GM18868 (cell line): ENCODE data around the gene NAA10.

Experiments used
- ATAC-seq: cut with Tn5 transposase; IDR thresholded peaks from one replicate; pipeline ENCODE4 v1.9.1; 2021; ENCODE audit warnings: mild to moderate bottlenecking, moderate library complexity; ENCODE audit not compliant: unreplicated experiment

The NAA10 gene

GRCh38 chrX:153950127-153950526 is 15.3 kb upstream of the NAA10 start:
- ATAC-seq = no peak

DNA sequence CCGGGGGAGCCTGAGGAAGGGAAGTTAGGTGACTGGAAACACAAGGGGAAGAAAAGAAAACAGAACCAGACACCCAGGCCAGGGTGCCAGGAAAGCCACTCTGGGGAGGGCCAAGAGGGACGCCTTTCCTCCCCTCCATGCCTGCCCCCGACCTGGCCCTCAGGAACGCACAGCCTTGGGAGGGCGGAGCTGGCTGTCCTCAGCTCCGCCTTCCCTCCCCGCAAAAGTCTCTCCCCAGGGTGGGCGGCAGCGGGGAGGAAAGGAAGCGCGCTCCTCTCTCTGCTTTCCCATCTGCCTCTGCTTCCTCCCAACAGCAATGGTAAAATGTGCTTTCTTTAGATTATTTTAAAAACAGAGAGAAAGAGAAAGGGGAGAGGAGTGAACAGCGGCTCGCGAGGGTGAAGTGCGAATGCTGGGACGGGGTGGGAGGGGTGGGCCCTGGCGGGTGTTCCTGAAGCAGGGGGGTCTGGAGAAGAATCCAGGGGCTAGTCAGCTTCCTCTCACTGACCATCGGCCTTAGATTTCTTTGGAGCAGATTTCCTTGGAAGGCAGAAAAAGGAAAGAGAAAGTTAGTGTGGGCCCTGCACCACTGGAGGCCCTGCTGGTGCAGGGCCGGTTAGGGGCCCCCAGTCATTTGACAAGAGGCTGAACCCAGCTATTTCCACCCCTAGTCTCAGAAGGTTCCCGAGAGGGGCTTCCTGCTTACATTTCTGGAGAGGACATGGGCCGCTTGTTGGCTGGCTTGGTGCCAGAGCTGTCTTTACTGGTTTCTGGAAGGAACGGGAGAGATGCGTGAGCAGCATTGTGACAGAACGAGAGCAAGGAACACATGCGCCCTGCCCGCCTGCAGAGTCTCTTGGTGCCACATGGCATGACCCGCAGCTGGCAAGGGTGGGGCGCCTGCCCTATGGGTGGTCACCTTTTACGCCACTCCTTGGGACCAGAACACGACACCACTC is 14.3 kb upstream of the NAA10 start:
- ATAC-seq = no peak

GRCh38 chrX:153948002-153948466 is 13.2 kb upstream of the NAA10 start:
- no peak for ATAC-seq

- no peak for ATAC-seq
Observed at GRCh38 chrX:153947009-153947769, 12.4 kb upstream of the NAA10 start.

GRCh38 chrX:153945956-153946943 is 11.4 kb upstream of the NAA10 start:
- ATAC-seq = no peak

DNA sequence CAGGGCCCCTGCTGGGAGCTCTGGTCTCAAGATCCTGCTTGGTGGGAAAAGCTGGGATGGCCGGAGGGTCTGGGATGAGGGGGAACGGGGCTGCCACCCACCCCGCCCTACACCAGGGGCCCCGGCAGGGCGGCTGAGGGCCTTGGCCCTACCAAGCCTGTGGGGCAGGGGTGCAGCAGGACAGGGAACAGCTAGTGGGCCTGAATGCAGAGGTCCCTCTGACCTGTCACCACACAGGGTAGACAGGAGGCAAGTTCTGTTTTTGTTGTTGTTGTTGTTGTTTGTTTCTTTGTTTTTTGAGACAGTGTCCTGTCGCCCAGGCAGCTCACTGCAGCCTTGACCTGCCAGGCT is 9.9 kb upstream of the NAA10 start:
- ATAC-seq = no peak

- no peak for ATAC-seq
Observed at GRCh38 chrX:153944140-153944799, 9.4 kb upstream of the NAA10 start, which contains the start of gene RENBP. RENBP (minus strand) TSS chrX:153944643; CDS start chrX:153944610, 33 bp downstream.

GRCh38 chrX:153941336-153942252 is 6.8 kb upstream of the NAA10 start:
- ATAC-seq = no peak

DNA sequence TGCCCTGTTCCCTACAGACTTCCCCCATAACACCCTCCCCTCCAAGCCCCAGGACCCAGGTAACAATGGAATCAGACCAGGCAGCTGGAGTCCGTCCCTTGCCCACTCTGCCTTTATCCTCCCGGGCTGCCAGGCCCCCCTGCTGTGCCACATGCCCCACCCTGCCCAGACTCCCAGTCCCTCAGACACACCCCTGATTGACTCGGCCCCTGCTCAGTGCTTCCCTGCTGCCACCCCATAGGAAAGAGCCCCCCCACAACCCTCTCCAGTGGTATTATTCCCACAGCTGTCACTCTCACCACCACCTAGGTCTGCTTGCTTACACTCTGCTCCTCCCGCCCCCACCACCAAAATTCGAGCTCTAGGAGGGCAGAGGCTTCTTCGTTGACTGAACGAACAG is 4.7 kb upstream of the NAA10 start:
- no peak for ATAC-seq

DNA sequence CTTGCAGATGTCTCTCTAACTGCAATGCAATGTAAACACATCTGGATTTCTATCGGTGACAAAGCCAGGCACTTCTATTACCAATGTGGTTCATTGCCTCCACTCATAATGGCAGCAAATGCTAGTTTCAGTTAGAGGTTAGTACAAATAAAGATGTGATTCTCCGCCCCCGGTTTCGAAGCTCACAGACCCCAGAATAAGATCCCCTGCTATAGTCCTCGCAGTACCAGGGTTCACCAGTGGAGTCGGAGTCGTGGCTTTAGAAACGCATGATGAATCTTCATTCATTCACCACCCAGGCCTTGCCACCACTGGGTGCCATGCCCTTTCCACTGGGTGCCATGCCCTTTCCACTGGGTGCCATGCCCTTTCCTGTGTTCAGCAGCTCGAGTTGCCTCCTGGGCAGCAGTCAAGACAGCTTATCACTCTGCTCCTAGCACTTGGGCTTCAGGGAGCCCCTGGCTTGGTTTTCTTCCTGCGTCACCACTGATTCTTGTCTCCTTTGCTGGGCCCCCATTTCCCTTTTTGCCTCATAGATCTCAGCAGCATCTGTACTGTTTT is 3.5 kb upstream of the NAA10 start:
- ATAC-seq = no peak

GRCh38 chrX:153937056-153937455 is 2.2 kb upstream of the NAA10 start:
- no peak for ATAC-seq

GRCh38 chrX:153935326-153935851 is 552 bp upstream of the NAA10 start:
- ATAC-seq = peak; percentile 6

DNA sequence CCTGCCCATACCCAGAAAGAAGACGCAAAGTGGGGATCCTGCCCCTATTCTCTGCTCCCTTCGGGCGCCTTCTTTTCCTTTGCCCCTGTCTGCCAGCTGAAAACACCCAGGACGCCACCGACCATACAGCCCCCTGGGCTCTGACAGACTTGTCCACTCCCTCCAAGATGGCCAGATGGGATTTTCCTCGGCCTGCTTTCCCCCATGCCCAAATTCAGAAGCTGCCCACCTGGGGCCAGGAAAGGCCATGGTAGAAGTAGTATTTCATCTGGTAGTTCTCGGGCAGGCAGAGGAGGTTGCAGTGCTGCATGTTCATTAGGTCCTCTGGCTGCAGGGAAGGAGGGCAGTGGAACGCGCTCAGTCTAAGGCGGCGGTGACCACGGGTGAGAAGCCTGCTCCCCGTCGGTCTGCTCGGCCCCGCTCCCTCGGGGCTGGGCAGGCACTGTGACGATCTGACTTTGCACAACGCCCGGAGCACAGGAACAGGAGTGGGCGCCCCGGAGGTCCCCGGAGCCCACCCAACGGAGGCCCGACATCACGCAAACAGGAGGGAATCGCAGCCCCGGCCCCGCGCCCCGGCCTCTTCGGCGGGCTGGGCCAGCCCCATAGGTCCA is 582 bp downstream of the NAA10 start:
- ATAC-seq = peak; percentile 7

- ATAC-seq = no peak
Observed at GRCh38 chrX:153933748-153934147, 1.1 kb downstream of the NAA10 start.

GRCh38 chrX:153932220-153932915 is 2.5 kb downstream of the NAA10 start:
- ATAC-seq = no peak

DNA sequence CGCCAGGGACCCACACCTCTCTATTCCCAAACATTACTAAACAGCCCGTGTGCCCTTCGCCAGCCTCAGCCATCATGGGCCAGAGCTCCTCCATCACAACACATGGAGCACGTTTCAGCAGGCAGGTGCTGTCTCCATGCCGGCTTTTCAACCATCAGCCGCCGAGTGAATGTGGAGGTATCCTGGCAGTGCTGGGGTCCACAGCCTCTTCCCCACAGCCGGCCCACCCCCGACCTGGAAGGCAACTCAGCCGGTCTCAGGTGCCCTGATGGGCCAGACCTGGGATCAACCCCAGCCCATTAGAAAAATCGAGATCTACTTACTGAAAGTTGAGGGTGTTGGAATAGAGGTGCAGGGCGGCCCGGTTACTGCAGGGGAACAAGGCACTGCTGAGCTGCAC is 3.1 kb downstream of the NAA10 start:
- ATAC-seq = no peak

DNA sequence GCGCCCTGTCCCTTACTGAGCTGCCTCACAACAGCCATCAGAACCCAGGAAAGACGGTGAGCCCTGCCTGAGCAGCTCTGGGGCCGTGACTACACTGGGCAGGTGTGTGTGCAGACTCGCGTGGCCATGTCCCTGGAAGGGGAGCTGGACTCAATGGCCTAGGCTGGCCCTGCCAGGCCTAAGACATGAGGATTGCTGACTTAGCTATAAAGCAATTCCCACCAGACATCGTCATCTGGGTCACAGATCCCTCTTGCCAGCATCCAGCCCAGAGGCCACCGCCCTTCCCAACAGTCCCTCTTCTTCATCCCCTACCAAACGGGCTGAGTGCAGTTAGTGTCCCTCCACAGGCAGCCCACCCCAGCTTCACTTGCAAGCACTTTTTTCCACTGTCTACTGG is 3.7 kb downstream of the NAA10 start:
- ATAC-seq = no peak
